ENCODE measurements around the gene SETX.

SETX gene

DNA sequence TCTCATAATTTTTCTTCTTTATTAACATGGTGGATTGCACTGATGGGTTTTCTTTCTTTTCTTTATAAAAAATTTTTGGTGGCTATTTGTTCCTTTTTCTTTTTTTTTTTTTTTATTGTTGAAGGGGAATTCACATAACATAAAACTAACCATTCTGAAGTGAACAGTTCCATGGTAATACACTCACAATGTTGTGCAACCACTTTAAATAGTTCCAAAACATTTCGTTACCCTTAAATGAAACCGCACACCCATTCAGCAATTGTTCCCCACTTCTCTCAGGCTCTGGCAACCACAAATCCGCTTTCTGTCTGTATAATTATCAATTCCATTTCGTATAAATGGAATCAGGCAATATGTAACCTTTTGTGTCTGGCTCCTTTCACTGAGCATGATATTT is 11.7 kb upstream of the SETX start:
- ATAC-seq = no peak
- TF ChIP-seq ESRRG (CRISPR knock-in tag; IDR thresholded peaks at IDR 0.05) (no peak), ZNF8 (CRISPR knock-in tag; IDR thresholded peaks at IDR 0.05) (no peak), ZC3H10 (CRISPR knock-in tag; IDR thresholded peaks at IDR 0.05) (no peak), PATZ1 (CRISPR knock-in tag; IDR thresholded peaks at IDR 0.05; ENCODE audit: borderline replicate concordance) (no peak), CSDC2 (CRISPR knock-in tag; IDR thresholded peaks at IDR 0.05) (no peak), ZNF70 (CRISPR knock-in tag; IDR thresholded peaks at IDR 0.05) (no peak)
- TF ChIP-seq, protein P1, sequence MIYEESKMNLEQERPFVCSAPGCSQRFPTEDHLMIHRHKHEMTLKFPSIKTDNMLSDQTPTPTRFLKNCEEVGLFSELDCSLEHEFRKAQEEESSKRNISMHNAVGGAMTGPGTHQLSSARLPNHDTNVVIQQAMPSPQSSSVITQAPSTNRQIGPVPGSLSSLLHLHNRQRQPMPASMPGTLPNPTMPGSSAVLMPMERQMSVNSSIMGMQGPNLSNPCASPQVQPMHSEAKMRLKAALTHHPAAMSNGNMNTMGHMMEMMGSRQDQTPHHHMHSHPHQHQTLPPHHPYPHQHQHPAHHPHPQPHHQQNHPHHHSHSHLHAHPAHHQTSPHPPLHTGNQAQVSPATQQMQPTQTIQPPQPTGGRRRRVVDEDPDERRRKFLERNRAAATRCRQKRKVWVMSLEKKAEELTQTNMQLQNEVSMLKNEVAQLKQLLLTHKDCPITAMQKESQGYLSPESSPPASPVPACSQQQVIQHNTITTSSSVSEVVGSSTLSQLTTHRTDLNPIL (CRISPR knock-in tag; IDR thresholded peaks at IDR 0.05; ENCODE audit: low read depth) = no peak
- TF ChIP-seq, protein P2, sequence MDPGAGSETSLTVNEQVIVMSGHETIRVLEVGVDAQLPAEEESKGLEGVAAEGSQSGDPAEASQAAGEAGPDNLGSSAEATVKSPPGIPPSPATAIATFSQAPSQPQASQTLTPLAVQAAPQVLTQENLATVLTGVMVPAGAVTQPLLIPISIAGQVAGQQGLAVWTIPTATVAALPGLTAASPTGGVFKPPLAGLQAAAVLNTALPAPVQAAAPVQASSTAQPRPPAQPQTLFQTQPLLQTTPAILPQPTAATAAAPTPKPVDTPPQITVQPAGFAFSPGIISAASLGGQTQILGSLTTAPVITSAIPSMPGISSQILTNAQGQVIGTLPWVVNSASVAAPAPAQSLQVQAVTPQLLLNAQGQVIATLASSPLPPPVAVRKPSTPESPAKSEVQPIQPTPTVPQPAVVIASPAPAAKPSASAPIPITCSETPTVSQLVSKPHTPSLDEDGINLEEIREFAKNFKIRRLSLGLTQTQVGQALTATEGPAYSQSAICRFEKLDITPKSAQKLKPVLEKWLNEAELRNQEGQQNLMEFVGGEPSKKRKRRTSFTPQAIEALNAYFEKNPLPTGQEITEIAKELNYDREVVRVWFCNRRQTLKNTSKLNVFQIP (CRISPR knock-in tag; IDR thresholded peaks at IDR 0.05; ENCODE audit: borderline replicate concordance, low read depth) = no peak

DNA sequence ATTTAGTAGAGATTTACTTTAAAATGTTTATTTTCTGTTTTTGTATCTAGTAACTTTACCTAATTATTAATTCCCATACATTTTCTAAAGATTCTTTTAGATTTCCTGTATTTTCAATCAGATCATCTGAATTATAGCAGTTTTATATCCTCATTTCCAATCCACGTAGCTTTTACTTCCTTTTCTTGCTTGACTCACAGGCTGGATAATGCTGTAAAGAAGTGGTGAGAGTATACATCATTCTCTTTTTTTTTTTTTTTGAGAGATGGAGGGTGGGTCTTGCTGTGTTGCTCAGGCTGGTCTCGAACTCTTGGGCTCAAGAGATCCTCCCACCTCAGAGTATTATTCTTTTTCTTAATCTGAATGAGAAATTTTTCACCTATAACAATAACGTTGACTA is 11.2 kb upstream of the SETX start:
- TF ChIP-seq ISL1 (CRISPR knock-in tag; IDR thresholded peaks at IDR 0.05) = no peak
- no peak for TF ChIP-seq PATZ1 (CRISPR knock-in tag; IDR thresholded peaks at IDR 0.05; ENCODE audit: borderline replicate concordance)
- no peak for TF ChIP-seq TOX (CRISPR knock-in tag; IDR thresholded peaks at IDR 0.05; ENCODE audit: borderline replicate concordance)
- no peak for TF ChIP-seq ZFP3 (CRISPR knock-in tag; IDR thresholded peaks at IDR 0.05)
- TF ChIP-seq TCF4 (CRISPR knock-in tag; IDR thresholded peaks at IDR 0.05; ENCODE audit: borderline replicate concordance) = no peak
- TF ChIP-seq, protein P2 (CRISPR knock-in tag; IDR thresholded peaks at IDR 0.05; ENCODE audit: borderline replicate concordance, low read depth) = no peak
- TF ChIP-seq PPARA (CRISPR knock-in tag; IDR thresholded peaks at IDR 0.05; ENCODE audit: borderline replicate concordance) = no peak
- ATAC-seq = no peak

DNA sequence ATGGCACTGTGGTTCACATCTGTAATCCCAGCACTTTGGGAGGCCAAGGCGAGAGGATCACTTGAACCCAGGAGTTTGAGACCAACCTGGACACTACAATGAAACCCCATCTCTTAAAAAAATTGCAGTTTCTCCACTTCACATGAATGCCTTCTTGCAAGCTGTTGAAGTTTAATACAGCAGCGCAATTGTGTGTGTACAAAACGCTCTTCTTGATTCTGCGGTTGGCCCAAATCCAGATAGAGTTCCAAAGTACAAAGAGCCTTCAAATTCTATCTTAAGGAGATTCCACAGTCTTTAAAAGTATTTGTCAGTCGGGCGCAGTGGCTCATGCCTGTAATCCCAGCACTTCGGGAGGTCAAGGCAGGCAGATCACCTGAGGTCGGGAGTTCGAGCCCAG is 9.3 kb upstream of the SETX start:
- ATAC-seq = no peak
- TF ChIP-seq ZFP3 (CRISPR knock-in tag; IDR thresholded peaks at IDR 0.05) (no peak), ZNF8 (CRISPR knock-in tag; IDR thresholded peaks at IDR 0.05) (no peak), ZNF70 (CRISPR knock-in tag; IDR thresholded peaks at IDR 0.05) (no peak), RARB (CRISPR knock-in tag; IDR thresholded peaks at IDR 0.05) (no peak), ISL1 (CRISPR knock-in tag; IDR thresholded peaks at IDR 0.05) (no peak), TOX (CRISPR knock-in tag; IDR thresholded peaks at IDR 0.05; ENCODE audit: borderline replicate concordance) (no peak), TSHZ2 (CRISPR knock-in tag; IDR thresholded peaks at IDR 0.05) (no peak), TCF4 (CRISPR knock-in tag; IDR thresholded peaks at IDR 0.05; ENCODE audit: borderline replicate concordance) (no peak)

GRCh38 chr9:132357764-132358163 is 3.0 kb upstream of the SETX start:
- no peak for ATAC-seq
- TF ChIP-seq ZNF70 (CRISPR knock-in tag; IDR thresholded peaks at IDR 0.05) = no peak
- no peak for TF ChIP-seq ZFP3 (CRISPR knock-in tag; IDR thresholded peaks at IDR 0.05)
- no peak for TF ChIP-seq TCF4 (CRISPR knock-in tag; IDR thresholded peaks at IDR 0.05; ENCODE audit: borderline replicate concordance)
- TF ChIP-seq TSHZ2 (CRISPR knock-in tag; IDR thresholded peaks at IDR 0.05) = no peak
- TF ChIP-seq TOX (CRISPR knock-in tag; IDR thresholded peaks at IDR 0.05; ENCODE audit: borderline replicate concordance) = no peak
- TF ChIP-seq PPARA (CRISPR knock-in tag; IDR thresholded peaks at IDR 0.05; ENCODE audit: borderline replicate concordance) = no peak
- TF ChIP-seq PATZ1 (CRISPR knock-in tag; IDR thresholded peaks at IDR 0.05; ENCODE audit: borderline replicate concordance) = no peak
- TF ChIP-seq, protein P1 (CRISPR knock-in tag; IDR thresholded peaks at IDR 0.05; ENCODE audit: low read depth) = no peak
